Panc1 (cell line): ENCODE measurements around the gene SETD7. TPM values are rescaled to one million over a fixed set of nuclear protein-coding genes. Genes with fewer than 3 reads are reported as not detected.

Source experiments
- ATAC-seq: fragments of 200-7000 bp; cut with Tn5 transposase; 2 replicates; pipeline ENCODE4 v1.9.1; 2020; ENCODE audit warnings: mild to moderate bottlenecking, moderate library complexity
- BruUV-seq: library from RNA; stranded (reverse); fragments of 400-500 nt; replicated peaks from 2 replicates; lab custom pipeline; 2021; lab: Mats Ljungman, UMichigan
- CTCF ChIA-PET: fragments of 300-600 bp; sonication (Branson Sonifier 250); formaldehyde crosslinking; loops from one replicate; lab custom pipeline; 2022; ENCODE audit warnings: antibody characterized with exemption; lab: Charles Lee
- POLR2A ChIA-PET: fragments of 300-600 bp; sonication (Branson Sonifier 250); formaldehyde crosslinking; loops from one replicate; lab custom pipeline; 2022; ENCODE audit warnings: antibody characterized with exemption; lab: Charles Lee
- DNase-seq: peaks from one replicate; pipeline ENCODE4 v3.0.0-alpha.2; 2010; ENCODE audit warnings: low read depth, low spot score
- H3K27ac ChIP-seq: 2 replicates; pipeline ENCODE4 v1.5.1; 2011; ENCODE audit warnings: mild to moderate bottlenecking, low read length, inconsistent platforms
- H3K27me3 ChIP-seq: fragments of 200-500 bp; sonication (Bioruptor generic); 2 replicates; pipeline ENCODE4 v1.6.0; 2014; ENCODE audit warnings: low read length, inconsistent platforms; ENCODE audit not compliant: control insufficient read depth, insufficient read depth
- H3K36me3 ChIP-seq: fragments of 200-500 bp; sonication (Bioruptor generic); 2 replicates; pipeline ENCODE4 v1.5.1; 2014; ENCODE audit warnings: inconsistent platforms, mild to moderate bottlenecking, low read length, moderate library complexity; ENCODE audit not compliant: control insufficient read depth, insufficient read depth
- H3K4me1 ChIP-seq: 2 replicates; pipeline ENCODE4 v1.5.1; 2011; ENCODE audit warnings: inconsistent platforms, mild to moderate bottlenecking, low read length, moderate library complexity; ENCODE audit not compliant: control insufficient read depth, insufficient read depth
- H3K4me3 ChIP-seq, 2 experiments: 2 replicates each; pipeline ENCODE4 v1.5.1; 2011 to 2012; ENCODE audit warnings: low read depth in 2 of 2, low read length in 2 of 2, mild to moderate bottlenecking in 2 of 2, inconsistent platforms in 1 of 2, moderate library complexity in 1 of 2
- H3K9me3 ChIP-seq: fragments of 200-500 bp; sonication (Bioruptor generic); 2 replicates; pipeline ENCODE4 v1.5.1; 2014; ENCODE audit warnings: low read depth, mild to moderate bottlenecking, inconsistent platforms, low read length, moderate library complexity; ENCODE audit not compliant: control insufficient read depth, insufficient read depth
- CTCF ChIP-seq: fragments of 450-650 bp; IDR thresholded peaks from 2 replicates; pipeline ENCODE4 v1.5.1; 2017; ENCODE audit warnings: mild to moderate bottlenecking
- POLR2AphosphoS5 ChIP-seq: IDR thresholded peaks from 2 replicates; pipeline ENCODE4 v1.6.1; 2012; ENCODE audit warnings: mild to moderate bottlenecking, low read depth, low read length, moderate library complexity
- SIN3A ChIP-seq: IDR thresholded peaks from 2 replicates; pipeline ENCODE4 v1.6.1; 2012; ENCODE audit warnings: low read depth, mild to moderate bottlenecking, low read length, moderate library complexity, borderline replicate concordance; ENCODE audit not compliant: insufficient read depth
- TCF7L2 ChIP-seq: IDR thresholded peaks from 2 replicates; pipeline ENCODE4 v1.6.1; 2011; ENCODE audit warnings: mild to moderate bottlenecking, low read depth, low read length, inconsistent platforms
- in situ Hi-C: cut with HindIII; loops from 2 replicates; pipeline ENCODE4 v1.10.0; 2016; ENCODE audit warnings: low sequenced_read_pairs, low pct_unique_long_range_greater_than_20kb
- intact Hi-C: fragments of 100-400 bp; cut with micrococcal nuclease; formaldehyde crosslinking; loops from one replicate; pipeline ENCODE4 v1.10.0; 2022; ENCODE audit not compliant: unreplicated experiment
- total RNA-seq: library from RNA; stranded (reverse); gene quantifications from one replicate; pipeline ENCODE4 v1.2.1, GENCODE V29; 2021; ENCODE audit not compliant: unreplicated experiment
- TF ChIP-seq, protein P1 (sequence below), 2 experiments: IDR thresholded peaks; 2 replicates each; pipeline ENCODE4 v1.6.1; 2011 to 2012; ENCODE audit warnings: low read depth in 2 of 2, control low read depth in 1 of 2, low read length in 1 of 2, mild to moderate bottlenecking in 1 of 2, moderate library complexity in 1 of 2; ENCODE audit not compliant: insufficient read depth in 1 of 2

SETD7 gene
- total RNA-seq, 1 experiment from 2014 or later: 24.8 TPM

- BruUV-seq: no TSS peak
- in situ Hi-C loops (no loop called here), intact Hi-C loops (no loop called here)
- no peak overlapping the region for H3K4me3 ChIP-seq
- TF ChIP-seq CTCF (no peak), SIN3A (no peak), TCF7L2 (no peak), POLR2AphosphoS5 (no peak)
- TF ChIP-seq, protein P1, sequence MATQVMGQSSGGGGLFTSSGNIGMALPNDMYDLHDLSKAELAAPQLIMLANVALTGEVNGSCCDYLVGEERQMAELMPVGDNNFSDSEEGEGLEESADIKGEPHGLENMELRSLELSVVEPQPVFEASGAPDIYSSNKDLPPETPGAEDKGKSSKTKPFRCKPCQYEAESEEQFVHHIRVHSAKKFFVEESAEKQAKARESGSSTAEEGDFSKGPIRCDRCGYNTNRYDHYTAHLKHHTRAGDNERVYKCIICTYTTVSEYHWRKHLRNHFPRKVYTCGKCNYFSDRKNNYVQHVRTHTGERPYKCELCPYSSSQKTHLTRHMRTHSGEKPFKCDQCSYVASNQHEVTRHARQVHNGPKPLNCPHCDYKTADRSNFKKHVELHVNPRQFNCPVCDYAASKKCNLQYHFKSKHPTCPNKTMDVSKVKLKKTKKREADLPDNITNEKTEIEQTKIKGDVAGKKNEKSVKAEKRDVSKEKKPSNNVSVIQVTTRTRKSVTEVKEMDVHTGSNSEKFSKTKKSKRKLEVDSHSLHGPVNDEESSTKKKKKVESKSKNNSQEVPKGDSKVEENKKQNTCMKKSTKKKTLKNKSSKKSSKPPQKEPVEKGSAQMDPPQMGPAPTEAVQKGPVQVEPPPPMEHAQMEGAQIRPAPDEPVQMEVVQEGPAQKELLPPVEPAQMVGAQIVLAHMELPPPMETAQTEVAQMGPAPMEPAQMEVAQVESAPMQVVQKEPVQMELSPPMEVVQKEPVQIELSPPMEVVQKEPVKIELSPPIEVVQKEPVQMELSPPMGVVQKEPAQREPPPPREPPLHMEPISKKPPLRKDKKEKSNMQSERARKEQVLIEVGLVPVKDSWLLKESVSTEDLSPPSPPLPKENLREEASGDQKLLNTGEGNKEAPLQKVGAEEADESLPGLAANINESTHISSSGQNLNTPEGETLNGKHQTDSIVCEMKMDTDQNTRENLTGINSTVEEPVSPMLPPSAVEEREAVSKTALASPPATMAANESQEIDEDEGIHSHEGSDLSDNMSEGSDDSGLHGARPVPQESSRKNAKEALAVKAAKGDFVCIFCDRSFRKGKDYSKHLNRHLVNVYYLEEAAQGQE (IDR thresholded peaks at IDR 0.05; ENCODE audit: insufficient read depth in 1 of 2, low read depth in 2 of 2, low read length in 1 of 2): no peak
- H3K36me3 ChIP-seq: no peaks in the 10 kb centered on the region
- H3K4me1 ChIP-seq: no peaks in the 10 kb centered on the region
- POLR2A ChIA-PET: interaction anchor here (0.7 kb wide), 2 partner anchors 33 to 145 kb away, joined by 4 to 6 read pairs; no protein-coding TSS in a partner anchor
- H3K27ac ChIP-seq: no peak overlapping the region
- H3K9me3 ChIP-seq: no peaks in the 10 kb centered on the region
- ATAC-seq (no peak), DNase-seq (no peak)
- CTCF ChIA-PET: no interaction called here
- no peaks in the 10 kb centered on the region for H3K27me3 ChIP-seq
Observed at GRCh38 chr4:139526928-139527327, 29.1 kb downstream of the SETD7 start.

DNA sequence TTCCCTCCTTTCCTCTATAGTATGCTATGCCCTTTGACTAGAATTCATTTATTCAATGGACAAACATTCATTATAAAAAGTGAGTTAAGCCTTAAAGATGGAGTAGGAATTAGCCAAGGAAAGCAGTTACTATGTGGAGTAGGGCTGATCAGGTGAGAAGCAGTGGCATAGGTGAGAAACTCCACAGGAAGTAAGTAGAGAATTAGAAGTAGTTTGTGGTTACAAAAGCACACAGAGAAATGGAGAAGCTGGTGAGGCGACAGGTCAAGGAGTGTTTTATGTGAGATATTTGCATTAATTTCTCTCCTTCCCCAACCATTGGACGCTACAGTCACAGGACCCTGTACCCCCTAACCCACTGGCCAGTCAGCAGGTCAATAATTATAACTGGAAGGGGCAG, 30.6 kb downstream of the SETD7 start:
- H3K9me3 ChIP-seq: no peaks in the 10 kb centered on the region
- H3K4me1 ChIP-seq: no peaks in the 10 kb centered on the region
- H3K27me3 ChIP-seq: no peaks in the 10 kb centered on the region
- no TSS peak for BruUV-seq
- peaks cover under 1% of the 10 kb centered on the region; the same call in 1 of the 2 replicates for H3K36me3 ChIP-seq
- no peak for TF ChIP-seq CTCF
- TF ChIP-seq TCF7L2: no peak
- TF ChIP-seq SIN3A: no peak
- CTCF ChIA-PET: no interaction called here
- ATAC-seq (no peak), DNase-seq (no peak)
- POLR2A ChIA-PET: no interaction called here
- H3K4me3 ChIP-seq: no peak overlapping the region
- in situ Hi-C loops: no loop called here
- intact Hi-C loops: no loop called here
- no peak overlapping the region for H3K27ac ChIP-seq
